ENCODE results near the gene CCDC30. TPM values are rescaled to one million over a fixed set of nuclear protein-coding genes. Genes with fewer than 3 reads are reported as not detected.

CCDC30 gene
- total and polyA plus RNA-seq, 9 of the 15 experiments (the other 6 are each of a cell fraction or from before 2014, with no cell fraction given) = 0.05 to 0.91 (median 0.24) TPM

GRCh38 chr1:42518908-42519307 is 55.8 kb downstream of the CCDC30 start:
- no peak for FAIRE-seq

DNA sequence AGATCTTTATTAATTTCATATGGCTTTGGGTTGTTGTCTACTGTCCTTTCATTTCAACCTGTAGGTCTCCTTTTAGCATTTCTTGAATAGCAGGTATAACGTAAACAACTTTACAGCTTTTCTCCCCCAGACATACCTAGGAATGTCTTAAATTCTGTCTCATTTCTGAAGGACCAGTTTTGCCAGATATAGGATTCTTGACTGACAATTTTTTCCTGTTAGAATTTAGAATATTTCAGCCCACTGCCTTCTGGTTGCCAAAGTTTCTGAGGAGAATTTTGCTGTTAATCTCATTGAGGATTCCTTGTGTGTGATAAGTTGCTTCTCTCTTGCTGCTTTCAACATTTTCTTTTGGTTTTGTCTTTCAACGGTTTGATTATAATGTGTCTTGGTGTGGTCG is 60.1 kb downstream of the CCDC30 start:
- DNase-seq (ENCODE audit: extremely low read depth in 1 of 4, low spot score in 3 of 4) = no peak
- Histone ChIP-seq H3K9ac (ENCODE audit: insufficient read depth in 1 of 2, low read depth in 2 of 2, low read length in 2 of 2) (no peak overlapping the region), H3K36me3 (ENCODE audit: control insufficient read depth, insufficient read depth, low read length) (no peaks in the 10 kb centered on the region), H2AFZ (ENCODE audit: low read depth, low read length) (no peak overlapping the region), H3K9me3 (replicated peaks; ENCODE audit: control insufficient read depth, insufficient read depth, low read depth, low read length) (0 out of 2 replicates have a peak, but pooled peaks cover 5% of the 10 kb centered on the region), H3K79me2 (ENCODE audit: control insufficient read depth, insufficient read depth, low read length) (no peaks in the 10 kb centered on the region), H3K4me2 (ENCODE audit: insufficient read depth, low read length) (no peak overlapping the region), H3K27me3 (ENCODE audit: control insufficient read depth in 2 of 2, insufficient read depth in 2 of 2, low read length in 2 of 2) (no peaks in the 10 kb centered on the region), H3K9me1 (ENCODE audit: control insufficient read depth, insufficient read depth, low read length) (no peaks in the 10 kb centered on the region), H3K4me3 (no peak overlapping the region), H3K4me1 (replicated peaks in 1 of 2; ENCODE audit: control insufficient read depth in 2 of 2, insufficient read depth in 2 of 2, low read length in 2 of 2) (no peaks in the 10 kb centered on the region), H3K27ac (ENCODE audit: extremely low read depth, low read depth, low read length) (no peak overlapping the region), H4K20me1 (replicated peaks; ENCODE audit: control insufficient read depth, insufficient read depth, low read length) (no peaks in the 10 kb centered on the region)
- 3% methylated on average over 3 of the region's 3 CpGs for WGBS (ENCODE audit: insufficient coverage, low coverage, missing lambda C conversion rate)
- intact Hi-C loops (cut with micrococcal nuclease) = no loop called here
- FAIRE-seq = no peak
- ChIA-PET CTCF (ENCODE audit: low intra/inter-chr PET ratio) (no interaction called here), POLR2A (no interaction called here)
- ATAC-seq = no peak
- in situ Hi-C loops (cut with MboI) = no loop called here
- BruUV-seq (replicated peaks) = no TSS peak
- TF ChIP-seq HMG20B (CRISPR knock-in tag; IDR thresholded peaks at IDR 0.05) = no peak
- no peak for TF ChIP-seq NFYB (IDR thresholded peaks at IDR 0.05; ENCODE audit: extremely low read depth, insufficient read length)
- no peak for TF ChIP-seq HEY1 (CRISPR knock-in tag; IDR thresholded peaks at IDR 0.05; ENCODE audit: borderline replicate concordance)
- no peak for TF ChIP-seq SRSF1 (IDR thresholded peaks at IDR 0.05; ENCODE audit: low read depth, low read length)
- no peak for TF ChIP-seq SIX5 (IDR thresholded peaks at IDR 0.05; ENCODE audit: borderline replicate concordance in 1 of 2, insufficient read depth in 1 of 2, low read depth in 1 of 2, low read length in 2 of 2)
- no peak for TF ChIP-seq ZBTB43 (CRISPR knock-in tag; IDR thresholded peaks at IDR 0.05)
- no peak for TF ChIP-seq MYC (IDR thresholded peaks at IDR 0.05; ENCODE audit: low read depth, low read length)
- TF ChIP-seq MYC (CRISPR knock-in tag; IDR thresholded peaks at IDR 0.05; ENCODE audit: borderline replicate concordance, low read depth) = no peak
- no peak for TF ChIP-seq DACH1 (IDR thresholded peaks at IDR 0.05; ENCODE audit: partially characterized antibody)
- TF ChIP-seq ZSCAN29 (IDR thresholded peaks at IDR 0.05) = no peak
- no peak for TF ChIP-seq BRD4 (IDR thresholded peaks at IDR 0.05)
- no peak for TF ChIP-seq CREBBP (IDR thresholded peaks at IDR 0.05; ENCODE audit: low read depth, low read length)
- no peak for TF ChIP-seq BRF2 (IDR thresholded peaks at IDR 0.05; ENCODE audit: borderline replicate concordance, insufficient read depth, insufficient read length)
- TF ChIP-seq ZKSCAN3 (CRISPR knock-in tag; IDR thresholded peaks at IDR 0.05) = no peak

More at GRCh38 chr1:42518908-42519307, 55.8 kb downstream of the CCDC30 start:
- in situ Hi-C loops (cut with MboI) (no loop called here), intact Hi-C loops (cut with micrococcal nuclease) (loop anchor here (10.0 kb wide), 1 partner anchor 556 kb away; no protein-coding TSS in a partner anchor)
- DNase-seq (ENCODE audit: extremely low read depth in 1 of 4, low spot score in 3 of 4) (no peak), ATAC-seq (no peak)
- H3K9me3 ChIP-seq (replicated peaks; ENCODE audit: control insufficient read depth, insufficient read depth, low read depth, low read length) = 0 out of 2 replicates have a peak, but pooled peaks cover 5% of the 10 kb centered on the region
- CTCF ChIA-PET (ENCODE audit: low intra/inter-chr PET ratio) = no interaction called here
- peak in 1 of 2 experiments; percentile 30; a peak in 1 of 3 replicates for TF ChIP-seq CBX3 (IDR thresholded peaks at IDR 0.05; ENCODE audit: borderline replicate concordance in 1 of 2, low read length in 2 of 2)
- TF ChIP-seq ZNF324 (CRISPR knock-in tag; IDR thresholded peaks at IDR 0.05) = peak; percentile 98
- TF ChIP-seq TRIM28 (IDR thresholded peaks at IDR 0.05) = 0 out of 2 replicates have a peak, but pooled peaks have one; percentile 35
- no peak for TF ChIP-seq JUNB (CRISPR knock-in tag; conservative IDR thresholded peaks at IDR 0.05)
- no peak overlapping the region for H3K4me3 ChIP-seq
- no TSS peak for BruUV-seq (replicated peaks)
- 0% methylated on average over 1 of the region's 1 CpG for WGBS (ENCODE audit: insufficient coverage, low coverage, missing lambda C conversion rate)
- no peaks in the 10 kb centered on the region for H3K36me3 ChIP-seq (ENCODE audit: control insufficient read depth, insufficient read depth, low read length)
- H3K4me1 ChIP-seq (replicated peaks in 1 of 2; ENCODE audit: control insufficient read depth in 2 of 2, insufficient read depth in 2 of 2, low read length in 2 of 2) = no peaks in the 10 kb centered on the region
- H3K4me2 ChIP-seq (ENCODE audit: insufficient read depth, low read length) = no peak overlapping the region
- no peaks in the 10 kb centered on the region for H3K79me2 ChIP-seq (ENCODE audit: control insufficient read depth, insufficient read depth, low read length)
- POLR2A ChIA-PET = no interaction called here
- no peaks in the 10 kb centered on the region for H4K20me1 ChIP-seq (replicated peaks; ENCODE audit: control insufficient read depth, insufficient read depth, low read length)
- H3K9ac ChIP-seq (ENCODE audit: insufficient read depth in 1 of 2, low read depth in 2 of 2, low read length in 2 of 2) = no peak overlapping the region
- no peaks in the 10 kb centered on the region for H3K9me1 ChIP-seq (ENCODE audit: control insufficient read depth, insufficient read depth, low read length)
- no peaks in the 10 kb centered on the region for H3K27me3 ChIP-seq (ENCODE audit: control insufficient read depth in 2 of 2, insufficient read depth in 2 of 2, low read length in 2 of 2)
- no peak overlapping the region for H3K27ac ChIP-seq (ENCODE audit: extremely low read depth, low read depth, low read length)
- H2AFZ ChIP-seq (ENCODE audit: low read depth, low read length) = no peak overlapping the region
